OCI-LY3 (cell line): ENCODE results near the gene CNDP1.

Experiments used
- CTCF ChIP-seq: fragments of 200-600, 300-600 bp; sonication (generic); IDR thresholded peaks from 2 replicates; pipeline ENCODE4 v1.5.1; 2014; ENCODE audit warnings: antibody characterized with exemption, low read length, low read depth
- EZH2phosphoT487 ChIP-seq: fragments of 200-600 bp; shearing (Covaris generic); IDR thresholded peaks from 2 replicates; pipeline ENCODE4 v1.6.1; 2018; ENCODE audit warnings: antibody characterized with exemption, mixed run types, low read depth

- TF ChIP-seq CTCF: no peak
- TF ChIP-seq EZH2phosphoT487: no peak
Measured at GRCh38 chr18:74507927-74508326, 26.4 kb upstream of the CNDP1 start.
